Thoracic aorta (tissue), 2 donors: ENCODE results near the gene UNC79. TPM values are rescaled to one million over a fixed set of nuclear protein-coding genes. Genes with fewer than 3 reads are reported as not detected.

Source experiments
- ATAC-seq: fragments of 150-250 bp; one replicate; pipeline ENCODE4 v1.8.0; 2017; ENCODE audit warnings: low read depth; ENCODE audit not compliant: insufficient number of reproducible peaks, low FRiP score
- DNase-seq: peaks from one replicate; pipeline ENCODE4 v3.0.0-alpha.2; 2020; ENCODE audit warnings: low spot score
- H3K27ac ChIP-seq, 2 donors: fragments of 200-600 bp; sonication (generic); 1 replicate in 1 of 2; 2 replicates in 1 of 2; pipeline ENCODE4 v1.5.1; 2016; ENCODE audit warnings: mild to moderate bottlenecking in 2 of 2, moderate library complexity in 2 of 2
- H3K27me3 ChIP-seq: fragments of 200-600 bp; sonication (generic); replicated peaks from 2 replicates; pipeline ENCODE4 v1.6.0; 2016; ENCODE audit warnings: mild to moderate bottlenecking; ENCODE audit not compliant: insufficient read depth
- H3K36me3 ChIP-seq: fragments of 200-600 bp; sonication (generic); one replicate; pipeline ENCODE4 v1.5.1; 2016
- H3K4me1 ChIP-seq, 2 donors: fragments of 200-600 bp; sonication (generic); 1 replicate in 1 of 2; 2 replicates in 1 of 2; pipeline versions ENCODE4 v1.5.1 to v1.6.0; 2016; ENCODE audit warnings: low read depth in 2 of 2, mild to moderate bottlenecking in 1 of 2; ENCODE audit not compliant: control insufficient read depth in 1 of 2
- H3K4me3 ChIP-seq: fragments of 200-600 bp; sonication (generic); 2 replicates; pipeline ENCODE4 v1.5.1; 2016; ENCODE audit warnings: mild to moderate bottlenecking
- H3K9me3 ChIP-seq: fragments of 200-600 bp; sonication (generic); 2 replicates; pipeline ENCODE4 v1.5.1; 2016
- CTCF ChIP-seq: fragments of 200-600 bp; sonication (generic); IDR thresholded peaks from one replicate; pipeline ENCODE4 v1.5.1; 2019; ENCODE audit warnings: antibody characterized with exemption
- total RNA-seq, 2 donors: library from RNA; depleted of rRNA; stranded (reverse); fragments of >200 nt; gene quantifications; one replicate each; pipeline versions ENCODE4 v1.1.0 to v1.2.3, GENCODE V29; 2016

The UNC79 gene
- total RNA-seq, 2 donors from 2014 or later = 0.14 to 0.21 TPM

DNA sequence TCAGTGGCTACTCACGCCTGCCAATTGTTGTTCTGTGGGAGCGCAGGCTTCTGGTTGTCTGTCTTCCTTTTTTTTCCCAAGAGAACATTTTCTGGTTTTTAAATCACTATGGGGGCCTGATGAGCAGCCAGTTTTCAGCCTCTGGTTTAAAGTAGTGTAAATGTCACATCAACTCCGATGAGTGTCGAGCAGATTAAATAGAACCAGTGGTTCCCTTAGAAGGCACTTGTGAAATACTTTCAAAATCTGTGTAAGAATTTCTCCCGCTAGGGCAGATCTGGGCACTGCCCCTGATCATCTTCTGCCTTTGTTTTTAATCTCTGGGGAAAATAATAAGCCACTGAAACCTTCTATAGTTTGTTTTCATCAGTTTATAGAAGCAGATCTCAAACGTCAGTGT, 227.1 kb downstream of the UNC79 start:
- no peak for TF ChIP-seq CTCF
- Histone ChIP-seq H3K36me3 (no peaks in the 10 kb centered on the region), H3K27me3 (no peaks in the 10 kb centered on the region), H3K9me3 (no peaks in the 10 kb centered on the region), H3K4me1 (no peaks in the 10 kb centered on the region), H3K27ac (no peak overlapping the region), H3K4me3 (no peak overlapping the region)
- no peak for DNase-seq
- ATAC-seq = no peak

DNA sequence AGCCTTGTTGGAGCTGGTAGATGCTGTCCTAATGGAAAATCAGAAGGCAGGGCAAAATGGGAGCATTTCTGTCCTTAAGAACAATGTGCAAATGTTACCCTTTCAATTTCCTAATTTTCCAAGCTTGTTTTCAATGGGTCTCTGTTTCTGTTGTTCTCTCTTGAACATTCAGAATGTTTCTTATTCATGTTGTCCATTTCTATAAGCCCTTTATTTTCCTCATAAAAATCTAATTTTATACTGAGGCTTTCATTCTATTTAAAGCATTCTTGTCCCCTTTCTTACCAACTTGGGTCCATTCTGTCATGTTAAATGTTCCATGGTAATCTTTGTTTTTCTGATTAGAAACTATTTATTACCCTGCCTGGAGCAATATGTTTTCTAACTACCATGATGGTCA, 232.6 kb downstream of the UNC79 start:
- Histone ChIP-seq H3K9me3 (peaks cover 23% of the 10 kb centered on the region), H3K27ac (no peak overlapping the region), H3K4me3 (no peak overlapping the region), H3K27me3 (no peaks in the 10 kb centered on the region), H3K4me1 (no peaks in the 10 kb centered on the region), H3K36me3 (no peaks in the 10 kb centered on the region)
- no peak for TF ChIP-seq CTCF
- DNase-seq (no peak), ATAC-seq (no peak)

DNA sequence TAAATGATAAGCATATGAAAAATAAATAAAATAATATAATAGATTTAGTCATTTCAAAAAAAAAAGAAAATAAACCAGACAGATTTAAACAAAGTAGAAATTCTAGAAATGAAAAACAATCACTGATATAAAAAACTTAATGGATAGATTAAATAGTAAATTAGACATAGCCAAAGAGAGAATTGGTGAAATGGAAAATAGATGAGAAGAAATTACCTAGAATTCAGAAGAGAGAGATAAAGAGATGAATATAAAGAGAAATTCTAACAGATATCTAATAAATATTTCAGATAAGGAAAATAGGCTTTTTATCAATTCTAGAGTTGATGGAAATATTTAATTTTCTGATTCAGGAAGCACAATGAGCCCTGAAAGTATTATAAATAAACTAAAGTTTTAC, 234.4 kb downstream of the UNC79 start:
- Histone ChIP-seq H3K27ac (no peak overlapping the region), H3K4me1 (no peaks in the 10 kb centered on the region), H3K27me3 (no peaks in the 10 kb centered on the region), H3K36me3 (no peaks in the 10 kb centered on the region), H3K9me3 (peaks cover 23% of the 10 kb centered on the region), H3K4me3 (no peak overlapping the region)
- DNase-seq = no peak
- no peak for TF ChIP-seq CTCF
- no peak for ATAC-seq

DNA sequence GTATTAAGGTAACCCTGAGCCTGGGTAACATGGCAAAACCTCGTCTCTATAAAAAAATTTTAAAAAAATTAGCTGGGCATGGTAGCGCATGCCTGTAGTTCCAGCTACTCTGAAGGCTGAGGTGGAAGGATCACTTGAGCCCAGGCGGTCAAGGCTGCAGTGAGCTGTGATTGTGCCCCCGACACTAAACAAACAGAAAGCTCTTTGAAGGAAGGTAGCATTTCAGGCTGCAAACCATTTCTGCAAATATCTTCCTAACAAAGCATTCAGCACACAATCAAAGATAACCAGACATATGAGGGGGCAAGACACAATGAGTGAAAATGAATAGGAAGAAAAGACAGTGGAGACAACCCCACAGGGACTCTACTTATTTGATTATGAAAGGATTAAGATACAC, 238.9 kb downstream of the UNC79 start:
- ATAC-seq = no peak
- Histone ChIP-seq H3K36me3 (no peaks in the 10 kb centered on the region), H3K4me1 (no peaks in the 10 kb centered on the region), H3K27ac (no peak overlapping the region), H3K4me3 (no peak overlapping the region), H3K27me3 (no peaks in the 10 kb centered on the region), H3K9me3 (peaks cover 15% of the 10 kb centered on the region)
- no peak for DNase-seq
- TF ChIP-seq CTCF = no peak

DNA sequence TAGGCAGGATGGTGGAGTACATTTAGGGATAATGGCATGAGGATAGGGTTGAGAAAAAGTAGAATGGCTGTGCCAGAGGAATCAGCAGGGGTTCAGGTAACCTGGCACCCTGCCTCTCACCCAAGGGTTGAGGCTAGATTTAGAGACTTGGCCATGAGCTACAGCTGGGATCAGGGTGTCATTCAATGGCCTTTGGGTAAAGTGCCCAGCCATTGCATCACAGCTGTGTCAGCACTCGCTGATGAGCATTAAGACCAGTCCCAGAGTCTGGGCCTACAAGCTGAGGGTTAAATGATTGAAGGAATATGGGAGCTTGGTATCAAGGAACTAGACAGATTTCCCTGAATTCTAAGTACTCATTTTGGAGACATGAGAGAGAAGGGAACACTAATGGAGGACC, 243.6 kb downstream of the UNC79 start:
- no peak for DNase-seq
- no peak for ATAC-seq
- no peak for TF ChIP-seq CTCF

More for the DNA sequence above, 243.6 kb downstream of the UNC79 start:
- no peak overlapping the region for H3K4me3 ChIP-seq
- no peaks in the 10 kb centered on the region for H3K4me1 ChIP-seq
- no peaks in the 10 kb centered on the region for H3K9me3 ChIP-seq
- H3K27me3 ChIP-seq = no peaks in the 10 kb centered on the region
- no peak overlapping the region for H3K27ac ChIP-seq
- H3K36me3 ChIP-seq = no peaks in the 10 kb centered on the region
